Measurements from ENCODE around the gene SP8. TPM values are rescaled to one million over a fixed set of nuclear protein-coding genes. Genes with fewer than 3 reads are reported as not detected.
A peak's percentile ranks its signal among the peaks of the same experiment; 100 is the strongest.

Gene SP8
- total RNA-seq, 1 donor from 2014 or later: 19.8 TPM

DNA sequence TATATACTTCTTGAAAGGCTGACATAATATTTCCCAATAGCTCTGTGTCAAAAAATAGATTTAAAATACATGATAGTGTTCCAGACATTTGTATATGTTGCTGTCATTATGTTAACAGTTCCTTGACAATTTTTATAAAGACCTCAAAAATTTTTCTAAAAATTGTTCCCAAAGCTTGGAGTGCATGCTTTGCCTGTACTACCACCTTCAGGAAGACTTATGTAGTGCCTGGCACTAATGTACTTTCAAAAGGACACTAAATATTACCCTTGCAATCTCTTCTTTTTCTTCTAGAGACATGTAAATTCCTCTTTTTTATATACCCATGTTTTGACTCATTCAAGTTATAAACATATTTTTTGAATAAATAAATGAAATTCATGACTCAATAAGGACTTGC lies 48.0 kb upstream of the SP8 start:
- no peaks in the 10 kb centered on the region for H3K36me3 Mint-ChIP-seq
- H3K79me2 ChIP-seq (ENCODE audit: low read depth): peaks cover 3% of the 10 kb centered on the region
- no peak overlapping the region for H3K9ac ChIP-seq
- H3K36me3 ChIP-seq: no peaks in the 10 kb centered on the region
- peaks cover 4% of the 10 kb centered on the region for H3F3A ChIP-seq (ENCODE audit: low read depth)
- peaks cover 10% of the 10 kb centered on the region for H3K27me3 Mint-ChIP-seq (ENCODE audit: insufficient read depth, low read depth)
- no peaks in the 10 kb centered on the region for H3K27me3 ChIP-seq
- H3K4me1 ChIP-seq: peaks cover 16% of the 10 kb centered on the region
- peaks cover 17% of the 10 kb centered on the region for H3K4me1 Mint-ChIP-seq
- no peak overlapping the region for H3K27ac Mint-ChIP-seq
- peak; percentile 11 for DNase-seq (ENCODE audit: low spot score)
- no peak overlapping the region for H3K4me3 Mint-ChIP-seq
- H3K27ac ChIP-seq: no peak overlapping the region
- no peak overlapping the region for H3K4me3 ChIP-seq
- H3K4me2 ChIP-seq: no peak overlapping the region
- peak overlapping the region; percentile 47 for H2AFZ ChIP-seq (replicated peaks)
- no peaks in the 10 kb centered on the region for H4K20me1 ChIP-seq (ENCODE audit: low read depth)
- no peaks in the 10 kb centered on the region for H3K9me3 ChIP-seq (ENCODE audit: low read depth)
- no peaks in the 10 kb centered on the region for H3K9me3 Mint-ChIP-seq
- TF ChIP-seq EZH2 (IDR thresholded peaks at IDR 0.05): no peak
- no peak for TF ChIP-seq EZH2phosphoT487 (IDR thresholded peaks at IDR 0.05)
- peak; percentile 63 for TF ChIP-seq CTCF (IDR thresholded peaks at IDR 0.05)

- Histone ChIP-seq H3K27ac (no peak overlapping the region), H3K36me3 (no peaks in the 10 kb centered on the region), H4K20me1 (ENCODE audit: low read depth) (no peaks in the 10 kb centered on the region), H3K4me3 (no peak overlapping the region), H3F3A (ENCODE audit: low read depth) (peaks cover 15% of the 10 kb centered on the region), H3K9ac (no peak overlapping the region), H3K4me1 (peaks cover 40% of the 10 kb centered on the region), H2AFZ (replicated peaks) (no peak overlapping the region), H3K79me2 (ENCODE audit: low read depth) (peaks cover 3% of the 10 kb centered on the region), H3K4me2 (peak overlapping the region; percentile 39), H3K9me3 (ENCODE audit: low read depth) (no peaks in the 10 kb centered on the region), H3K27me3 (no peaks in the 10 kb centered on the region)
- no peaks in the 10 kb centered on the region for H3K9me3 Mint-ChIP-seq
- TF ChIP-seq CTCF (IDR thresholded peaks at IDR 0.05) (no peak), EZH2 (IDR thresholded peaks at IDR 0.05) (no peak), EZH2phosphoT487 (IDR thresholded peaks at IDR 0.05) (no peak)
- DNase-seq (ENCODE audit: low spot score): peak; percentile 25
- no peak overlapping the region for H3K4me3 Mint-ChIP-seq
- H3K36me3 Mint-ChIP-seq: no peaks in the 10 kb centered on the region
- no peak overlapping the region for H3K27ac Mint-ChIP-seq
- H3K27me3 Mint-ChIP-seq (ENCODE audit: insufficient read depth, low read depth): peaks cover 10% of the 10 kb centered on the region
- H3K4me1 Mint-ChIP-seq: peaks cover 36% of the 10 kb centered on the region
Observed at GRCh38 chr7:20831956-20832355, 45.3 kb upstream of the SP8 start.

- no peak overlapping the region for H3K9ac ChIP-seq
- no peak for TF ChIP-seq EZH2 (IDR thresholded peaks at IDR 0.05)
- peak; percentile 4 for TF ChIP-seq CTCF (IDR thresholded peaks at IDR 0.05)
- no peaks in the 10 kb centered on the region for H4K20me1 ChIP-seq (ENCODE audit: low read depth)
- peaks cover 46% of the 10 kb centered on the region for H3K4me1 ChIP-seq
- Mint-ChIP-seq H3K27ac (no peak overlapping the region), H3K4me1 (peaks cover 40% of the 10 kb centered on the region), H3K4me3 (no peak overlapping the region), H3K27me3 (ENCODE audit: insufficient read depth, low read depth) (peaks cover 10% of the 10 kb centered on the region), H3K36me3 (no peaks in the 10 kb centered on the region), H3K9me3 (no peaks in the 10 kb centered on the region)
- no peak overlapping the region for H2AFZ ChIP-seq (replicated peaks)
- DNase-seq (ENCODE audit: low spot score): no peak
- no peak overlapping the region for H3K4me3 ChIP-seq
- no peak overlapping the region for H3K27ac ChIP-seq
- peak overlapping the region; percentile 22 for H3K4me2 ChIP-seq
- no peaks in the 10 kb centered on the region for H3K27me3 ChIP-seq
- H3K79me2 ChIP-seq (ENCODE audit: low read depth): no peaks in the 10 kb centered on the region
- H3K36me3 ChIP-seq: no peaks in the 10 kb centered on the region
- peaks cover 20% of the 10 kb centered on the region for H3F3A ChIP-seq (ENCODE audit: low read depth)
- no peaks in the 10 kb centered on the region for H3K9me3 ChIP-seq (ENCODE audit: low read depth)
Observed at GRCh38 chr7:20831451-20831850, 44.8 kb upstream of the SP8 start.

Measured in neural progenitor cell (in vitro differentiated cells).